ENCODE results near the gene SLC7A5. TPM values are rescaled to one million over a fixed set of nuclear protein-coding genes. Genes with fewer than 3 reads are reported as not detected.

SLC7A5 gene
- polyA plus RNA-seq, 1 experiment = 60.2 TPM

DNA sequence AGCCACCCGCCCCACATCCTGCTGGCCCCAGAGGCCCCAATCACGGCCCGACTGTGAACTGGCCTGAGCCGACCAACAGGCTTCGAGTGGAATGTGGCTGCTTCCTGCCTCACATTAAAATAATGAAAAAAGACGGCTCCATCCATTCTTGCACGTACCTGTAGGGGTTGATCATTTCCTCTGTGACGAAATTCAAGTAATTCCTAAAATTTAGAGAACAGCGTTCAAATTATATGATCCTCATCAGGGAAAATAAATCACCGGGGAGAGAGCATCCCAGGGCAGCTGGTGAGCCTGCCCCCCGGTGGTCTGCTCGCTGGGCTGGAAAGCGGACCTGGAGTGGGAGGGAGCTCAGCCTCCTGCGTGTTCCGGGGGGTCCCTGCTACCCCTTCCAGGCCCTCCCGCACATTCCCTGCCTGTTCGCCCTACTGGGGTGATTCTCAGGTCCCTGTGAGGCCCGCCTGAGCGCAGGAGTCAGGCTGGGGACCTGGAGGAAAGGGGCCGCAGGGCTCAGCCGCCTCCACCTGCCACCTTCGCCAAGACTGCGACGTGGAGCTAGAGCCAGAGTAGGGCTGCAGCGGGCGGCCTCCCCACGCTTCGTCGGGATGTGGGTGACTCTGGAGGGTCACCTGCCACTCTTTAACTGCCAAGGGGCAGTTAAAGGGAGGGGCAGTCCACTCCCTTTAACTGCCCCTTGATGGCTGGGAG, 28.9 kb downstream of the SLC7A5 start:
- H3K36me3 ChIP-seq (ENCODE audit: control insufficient read depth, insufficient read depth, low read length) = peaks cover 70% of the 10 kb centered on the region
- ChIA-PET CTCF (interaction anchor here (0.8 to 6.8 kb wide), 2 partner anchors 9 to 61 kb away, joined by 3 to 51 read pairs; no protein-coding TSS in a partner anchor), POLR2A (no interaction called here)

DNA sequence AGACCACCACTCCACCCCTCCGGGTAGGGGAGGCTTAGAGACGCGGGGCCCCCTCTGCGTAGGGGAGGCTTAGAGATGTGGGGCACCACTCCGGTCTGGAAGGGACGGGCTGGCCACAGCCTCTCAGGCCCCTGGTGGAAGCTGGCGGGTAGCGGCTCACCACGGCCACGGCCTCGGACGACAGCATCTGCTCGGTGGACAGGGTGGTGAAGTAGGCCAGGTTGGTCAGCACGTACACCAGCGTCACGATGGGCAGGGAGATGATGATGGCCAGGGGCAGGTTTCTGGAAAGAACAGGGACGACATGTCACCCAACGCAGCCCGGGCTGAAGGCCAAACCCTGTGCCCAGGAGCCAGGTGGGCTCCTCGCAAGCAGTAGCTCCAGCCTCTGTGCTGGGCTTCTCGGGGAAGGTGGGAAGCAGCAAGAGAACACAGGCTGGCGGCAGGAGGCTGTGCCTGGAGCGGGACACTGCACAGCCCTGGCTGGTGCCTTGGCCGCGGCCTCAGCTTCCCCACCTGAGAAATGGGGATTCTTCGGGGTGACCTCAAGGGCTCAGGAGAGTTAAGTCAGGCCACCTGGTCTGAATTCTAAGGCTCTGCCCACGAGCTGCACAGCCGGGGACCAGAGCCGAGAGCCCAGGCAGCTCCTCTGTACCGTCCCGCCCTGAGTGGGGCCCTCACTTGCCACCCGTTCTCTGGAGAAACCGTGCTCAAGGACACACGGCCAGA, 29.6 kb downstream of the SLC7A5 start:
- no peak for DNase-seq (ENCODE audit: low read depth)
- CTCF ChIA-PET = interaction anchor here (0.7 to 6.8 kb wide), 5 partner anchors 10 to 78 kb away, joined by 3 to 51 read pairs (median 3); no protein-coding TSS in a partner anchor
- Histone ChIP-seq H3K4me3 (ENCODE audit: low read depth, low read length) (no peak overlapping the region), H3K36me3 (ENCODE audit: control insufficient read depth, insufficient read depth, low read length) (peaks cover 76% of the 10 kb centered on the region), H3K27me3 (ENCODE audit: control insufficient read depth, insufficient read depth, low read length) (no peaks in the 10 kb centered on the region)
- TF ChIP-seq, protein P1, sequence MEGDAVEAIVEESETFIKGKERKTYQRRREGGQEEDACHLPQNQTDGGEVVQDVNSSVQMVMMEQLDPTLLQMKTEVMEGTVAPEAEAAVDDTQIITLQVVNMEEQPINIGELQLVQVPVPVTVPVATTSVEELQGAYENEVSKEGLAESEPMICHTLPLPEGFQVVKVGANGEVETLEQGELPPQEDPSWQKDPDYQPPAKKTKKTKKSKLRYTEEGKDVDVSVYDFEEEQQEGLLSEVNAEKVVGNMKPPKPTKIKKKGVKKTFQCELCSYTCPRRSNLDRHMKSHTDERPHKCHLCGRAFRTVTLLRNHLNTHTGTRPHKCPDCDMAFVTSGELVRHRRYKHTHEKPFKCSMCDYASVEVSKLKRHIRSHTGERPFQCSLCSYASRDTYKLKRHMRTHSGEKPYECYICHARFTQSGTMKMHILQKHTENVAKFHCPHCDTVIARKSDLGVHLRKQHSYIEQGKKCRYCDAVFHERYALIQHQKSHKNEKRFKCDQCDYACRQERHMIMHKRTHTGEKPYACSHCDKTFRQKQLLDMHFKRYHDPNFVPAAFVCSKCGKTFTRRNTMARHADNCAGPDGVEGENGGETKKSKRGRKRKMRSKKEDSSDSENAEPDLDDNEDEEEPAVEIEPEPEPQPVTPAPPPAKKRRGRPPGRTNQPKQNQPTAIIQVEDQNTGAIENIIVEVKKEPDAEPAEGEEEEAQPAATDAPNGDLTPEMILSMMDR (IDR thresholded peaks at IDR 0.05; ENCODE audit: insufficient read depth, low read depth, low read length) = no peak
- POLR2A ChIA-PET = no interaction called here

More for the DNA sequence above, 28.9 kb downstream of the SLC7A5 start:
- TF ChIP-seq, protein P1 (IDR thresholded peaks at IDR 0.05; ENCODE audit: insufficient read depth, low read depth, low read length) = no peak
- H3K4me3 ChIP-seq (ENCODE audit: low read depth, low read length) = no peak overlapping the region
- DNase-seq (ENCODE audit: low read depth) = no peak
- no peaks in the 10 kb centered on the region for H3K27me3 ChIP-seq (ENCODE audit: control insufficient read depth, insufficient read depth, low read length)

GRCh38 chr16:87838643-87839541, 30.4 kb downstream of the SLC7A5 start:
- peaks cover 82% of the 10 kb centered on the region for H3K36me3 ChIP-seq (ENCODE audit: control insufficient read depth, insufficient read depth, low read length)
- CTCF ChIA-PET = interaction anchor here (0.7 to 6.8 kb wide), 6 partner anchors 10 to 78 kb away, joined by 3 to 51 read pairs (median 3); no protein-coding TSS in a partner anchor
- DNase-seq (ENCODE audit: low read depth) = no peak
- H3K27me3 ChIP-seq (ENCODE audit: control insufficient read depth, insufficient read depth, low read length) = no peaks in the 10 kb centered on the region
- no peak overlapping the region for H3K4me3 ChIP-seq (ENCODE audit: low read depth, low read length)
- TF ChIP-seq, protein P1 (IDR thresholded peaks at IDR 0.05; ENCODE audit: insufficient read depth, low read depth, low read length) = no peak
- POLR2A ChIA-PET = no interaction called here

DNA sequence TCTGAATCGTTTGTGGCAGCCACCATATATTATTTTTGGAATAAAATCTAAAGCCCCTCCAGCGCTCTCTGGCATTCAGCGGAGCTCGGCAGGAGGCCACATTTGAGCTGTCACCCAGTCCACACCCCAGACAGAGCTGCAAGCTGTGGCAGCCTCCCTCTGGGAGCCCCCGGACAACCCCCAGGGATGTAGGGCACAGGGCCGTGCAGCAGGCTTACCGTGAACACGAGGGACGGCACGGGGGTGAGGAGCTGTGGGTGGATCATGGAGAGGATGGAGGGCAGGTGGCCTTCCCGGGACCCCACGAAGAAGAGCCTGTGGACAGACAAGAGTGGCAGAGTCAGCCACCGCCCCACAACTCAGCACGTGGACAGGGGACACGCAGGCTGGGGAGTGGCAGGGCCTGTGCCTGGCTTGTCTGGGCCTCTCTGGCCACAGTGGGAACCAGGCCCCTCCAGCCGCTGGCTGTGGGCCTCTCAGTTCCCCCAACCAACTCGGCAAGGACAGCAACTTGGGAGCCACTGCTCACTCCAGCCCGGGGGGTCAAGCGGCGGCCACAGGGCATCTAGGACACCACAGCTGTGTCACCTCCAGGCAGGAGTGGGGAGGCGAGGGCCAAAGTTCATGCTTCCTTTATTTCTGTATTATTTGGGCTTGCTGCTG, 31.5 kb downstream of the SLC7A5 start:
- CTCF ChIA-PET = interaction anchor here (0.9 to 6.8 kb wide), 4 partner anchors 8 to 58 kb away, joined by 3 to 51 read pairs (median 12); no protein-coding TSS in a partner anchor
- no peak for DNase-seq (ENCODE audit: low read depth)
- TF ChIP-seq, protein P1 (IDR thresholded peaks at IDR 0.05; ENCODE audit: insufficient read depth, low read depth, low read length) = no peak
- H3K36me3 ChIP-seq (ENCODE audit: control insufficient read depth, insufficient read depth, low read length) = peaks cover 84% of the 10 kb centered on the region
- no peaks in the 10 kb centered on the region for H3K27me3 ChIP-seq (ENCODE audit: control insufficient read depth, insufficient read depth, low read length)
- no peak overlapping the region for H3K4me3 ChIP-seq (ENCODE audit: low read depth, low read length)
- POLR2A ChIA-PET = no interaction called here

Data from BJ (cell line).